H1 (cell line): ENCODE data around the gene HOXB3. TPM values are rescaled to one million over a fixed set of nuclear protein-coding genes. Genes with fewer than 3 reads are reported as not detected.

ENCODE experiments used
- CTCF ChIP-seq, 3 experiments: IDR thresholded peaks; 1 replicate in 2 of 3; 2 replicates in 1 of 3; pipeline versions ENCODE4 v1.5.1 to v1.6.1; 2011; ENCODE audit warnings: low read length in 3 of 3, mild to moderate bottlenecking in 3 of 3, inconsistent platforms in 2 of 3, low read depth in 1 of 3, moderate library complexity in 1 of 3; ENCODE audit not compliant: insufficient read depth in 1 of 3; ENCODE audit errors: control extremely low read depth in 1 of 3
- TEAD4 ChIP-seq: IDR thresholded peaks from 2 replicates; pipeline ENCODE4 v1.6.1; 2012; ENCODE audit warnings: low read depth, low read length, inconsistent platforms, mixed read lengths
- polyA plus RNA-seq, 7 experiments: library from polyadenylated mRNA; depleted of rRNA in 3 of 7; stranded (reverse) in 5 of 7; unstranded in 2 of 7; fragments of >200 nt in 5 of 7; fragments of 200-250 nt in 2 of 7; gene quantifications; 1 replicate in 5 of 7; 2 replicates in 1 of 7; 4 replicates in 1 of 7; pipeline versions ENCODE4 v1.2.1 to v1.2.3, GENCODE V29; 2011 to 2013; ENCODE audit warnings: missing spikeins in 2 of 7, mixed read lengths in 2 of 7
- total RNA-seq: library from RNA; stranded (reverse); fragmentation: NEBNext Ultra II Directional; extraction: Animal tissue kit (Norgen Biotek cat#: 25700); gene quantifications from 2 replicates; pipeline ENCODE4 v1.2.1, GENCODE V29; 2021

HOXB3 gene
- total and polyA plus RNA-seq, 2 of the 8 experiments (the other 6 are each of a cell fraction or from before 2014, with no cell fraction given), result not detected

GRCh38 chr17:48597778-48598631 is 8.0 kb upstream of the HOXB3 start (continued):
- TF ChIP-seq CTCF (IDR thresholded peaks at IDR 0.05; ENCODE audit: control extremely low read depth in 1 of 3, insufficient read depth in 1 of 3, low read depth in 1 of 3, low read length in 3 of 3) (peak in 1 of 3 experiments; percentile 5; a peak in 1 of 4 replicates), TEAD4 (no peak)
